PFSK-1 (cell line): ENCODE data around the gene PRKAG2.

Experiments
- POLR2AphosphoS5 ChIP-seq: IDR thresholded peaks from 2 replicates; pipeline ENCODE4 v1.6.1; 2012; ENCODE audit warnings: low read depth, mild to moderate bottlenecking, control low read depth, low read length, moderate library complexity
- REST ChIP-seq, 2 experiments: IDR thresholded peaks; 2 replicates each; pipeline versions ENCODE4 v1.6.1 to v1.8.0; 2011 to 2012; ENCODE audit warnings: low read depth in 2 of 2, low read length in 2 of 2, control low read depth in 1 of 2, inconsistent platforms in 1 of 2, mild to moderate bottlenecking in 1 of 2, moderate library complexity in 1 of 2; ENCODE audit not compliant: insufficient read depth in 1 of 2
- SIN3A ChIP-seq: IDR thresholded peaks from 2 replicates; pipeline ENCODE4 v1.6.1; 2012; ENCODE audit warnings: mild to moderate bottlenecking, low read length, moderate library complexity, borderline replicate concordance; ENCODE audit not compliant: insufficient read depth
- TAF1 ChIP-seq: IDR thresholded peaks from 2 replicates; pipeline ENCODE4 v1.6.1; 2012; ENCODE audit warnings: low read length, control low read depth, borderline replicate concordance; ENCODE audit not compliant: insufficient read depth

- TF ChIP-seq TAF1 (no peak), POLR2AphosphoS5 (no peak), REST (IDR thresholded peaks at IDR 0.05; ENCODE audit: insufficient read depth in 1 of 2, low read depth in 2 of 2, low read length in 2 of 2) (no peak), SIN3A (no peak)
These were observed 58.0 kb downstream of the PRKAG2 start for GRCh38 chr7:151818674-151819519.
